GM19455 (cell line): Measurements from ENCODE around the gene HMCN2.
"Not testable (repeated sequence)": the region's sequence is repeated elsewhere in the genome, so short reads cannot be mapped to it uniquely, and the experiment has no call there.

Experiments
- ATAC-seq: cut with Tn5 transposase; IDR thresholded peaks from one replicate; pipeline ENCODE4 v1.9.1; 2021; ENCODE audit not compliant: unreplicated experiment

HMCN2 gene

GRCh38 chr9:130327070-130327780 lies 61.7 kb downstream of the HMCN2 start:
- ATAC-seq: no peak

- no peak for ATAC-seq
These were observed 62.3 kb downstream of the HMCN2 start for GRCh38 chr9:130327781-130328348.

- ATAC-seq: no peak
These were observed 62.8 kb downstream of the HMCN2 start for GRCh38 chr9:130328349-130328801.

- ATAC-seq: no peak
These were observed 63.5 kb downstream of the HMCN2 start for GRCh38 chr9:130329061-130329460.

- no peak for ATAC-seq
These were observed 64.8 kb downstream of the HMCN2 start for GRCh38 chr9:130330202-130330862.

- no peak for ATAC-seq
These were observed 65.5 kb downstream of the HMCN2 start for GRCh38 chr9:130331061-130331460.

- ATAC-seq: no peak
These were observed 66.0 kb downstream of the HMCN2 start for GRCh38 chr9:130331573-130331972.

GRCh38 chr9:130332384-130332926 lies 66.9 kb downstream of the HMCN2 start:
- no peak for ATAC-seq

- ATAC-seq: no peak
These were observed 67.6 kb downstream of the HMCN2 start for GRCh38 chr9:130333041-130333711.

- ATAC-seq: no peak
These were observed 68.1 kb downstream of the HMCN2 start for GRCh38 chr9:130333712-130334062.

GRCh38 chr9:130334915-130335314 lies 69.4 kb downstream of the HMCN2 start:
- no peak for ATAC-seq

GRCh38 chr9:130336027-130336610 lies 70.6 kb downstream of the HMCN2 start:
- no peak for ATAC-seq

GRCh38 chr9:130336885-130337284 lies 71.3 kb downstream of the HMCN2 start:
- ATAC-seq: no peak

GRCh38 chr9:130337318-130337717 lies 71.8 kb downstream of the HMCN2 start:
- no peak for ATAC-seq

GRCh38 chr9:130337784-130338380 lies 72.3 kb downstream of the HMCN2 start:
- no peak for ATAC-seq

- not testable (repeated sequence) for ATAC-seq
These were observed 73.3 kb downstream of the HMCN2 start for GRCh38 chr9:130338891-130339290.

GRCh38 chr9:130339306-130339705 lies 73.7 kb downstream of the HMCN2 start:
- no peak for ATAC-seq

- ATAC-seq: no peak
These were observed 74.5 kb downstream of the HMCN2 start for GRCh38 chr9:130340011-130340410.

GRCh38 chr9:130340557-130340956 lies 75.0 kb downstream of the HMCN2 start:
- ATAC-seq: not testable (repeated sequence)

GRCh38 chr9:130341128-130341527 lies 75.6 kb downstream of the HMCN2 start:
- ATAC-seq: no peak
